GM21423 (cell line): ENCODE results near the gene PRDM2.
"Not testable (repeated sequence)": the region's sequence is repeated elsewhere in the genome, so short reads cannot be mapped to it uniquely, and the experiment has no call there.

Experiments
- ATAC-seq: cut with Tn5 transposase; IDR thresholded peaks from one replicate; pipeline ENCODE4 v1.9.1; 2021; ENCODE audit warnings: mild to moderate bottlenecking, moderate library complexity; ENCODE audit not compliant: unreplicated experiment

PRDM2 gene, protein sequence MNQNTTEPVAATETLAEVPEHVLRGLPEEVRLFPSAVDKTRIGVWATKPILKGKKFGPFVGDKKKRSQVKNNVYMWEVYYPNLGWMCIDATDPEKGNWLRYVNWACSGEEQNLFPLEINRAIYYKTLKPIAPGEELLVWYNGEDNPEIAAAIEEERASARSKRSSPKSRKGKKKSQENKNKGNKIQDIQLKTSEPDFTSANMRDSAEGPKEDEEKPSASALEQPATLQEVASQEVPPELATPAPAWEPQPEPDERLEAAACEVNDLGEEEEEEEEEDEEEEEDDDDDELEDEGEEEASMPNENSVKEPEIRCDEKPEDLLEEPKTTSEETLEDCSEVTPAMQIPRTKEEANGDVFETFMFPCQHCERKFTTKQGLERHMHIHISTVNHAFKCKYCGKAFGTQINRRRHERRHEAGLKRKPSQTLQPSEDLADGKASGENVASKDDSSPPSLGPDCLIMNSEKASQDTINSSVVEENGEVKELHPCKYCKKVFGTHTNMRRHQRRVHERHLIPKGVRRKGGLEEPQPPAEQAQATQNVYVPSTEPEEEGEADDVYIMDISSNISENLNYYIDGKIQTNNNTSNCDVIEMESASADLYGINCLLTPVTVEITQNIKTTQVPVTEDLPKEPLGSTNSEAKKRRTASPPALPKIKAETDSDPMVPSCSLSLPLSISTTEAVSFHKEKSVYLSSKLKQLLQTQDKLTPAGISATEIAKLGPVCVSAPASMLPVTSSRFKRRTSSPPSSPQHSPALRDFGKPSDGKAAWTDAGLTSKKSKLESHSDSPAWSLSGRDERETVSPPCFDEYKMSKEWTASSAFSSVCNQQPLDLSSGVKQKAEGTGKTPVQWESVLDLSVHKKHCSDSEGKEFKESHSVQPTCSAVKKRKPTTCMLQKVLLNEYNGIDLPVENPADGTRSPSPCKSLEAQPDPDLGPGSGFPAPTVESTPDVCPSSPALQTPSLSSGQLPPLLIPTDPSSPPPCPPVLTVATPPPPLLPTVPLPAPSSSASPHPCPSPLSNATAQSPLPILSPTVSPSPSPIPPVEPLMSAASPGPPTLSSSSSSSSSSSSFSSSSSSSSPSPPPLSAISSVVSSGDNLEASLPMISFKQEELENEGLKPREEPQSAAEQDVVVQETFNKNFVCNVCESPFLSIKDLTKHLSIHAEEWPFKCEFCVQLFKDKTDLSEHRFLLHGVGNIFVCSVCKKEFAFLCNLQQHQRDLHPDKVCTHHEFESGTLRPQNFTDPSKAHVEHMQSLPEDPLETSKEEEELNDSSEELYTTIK (N-terminal part only)

DNA sequence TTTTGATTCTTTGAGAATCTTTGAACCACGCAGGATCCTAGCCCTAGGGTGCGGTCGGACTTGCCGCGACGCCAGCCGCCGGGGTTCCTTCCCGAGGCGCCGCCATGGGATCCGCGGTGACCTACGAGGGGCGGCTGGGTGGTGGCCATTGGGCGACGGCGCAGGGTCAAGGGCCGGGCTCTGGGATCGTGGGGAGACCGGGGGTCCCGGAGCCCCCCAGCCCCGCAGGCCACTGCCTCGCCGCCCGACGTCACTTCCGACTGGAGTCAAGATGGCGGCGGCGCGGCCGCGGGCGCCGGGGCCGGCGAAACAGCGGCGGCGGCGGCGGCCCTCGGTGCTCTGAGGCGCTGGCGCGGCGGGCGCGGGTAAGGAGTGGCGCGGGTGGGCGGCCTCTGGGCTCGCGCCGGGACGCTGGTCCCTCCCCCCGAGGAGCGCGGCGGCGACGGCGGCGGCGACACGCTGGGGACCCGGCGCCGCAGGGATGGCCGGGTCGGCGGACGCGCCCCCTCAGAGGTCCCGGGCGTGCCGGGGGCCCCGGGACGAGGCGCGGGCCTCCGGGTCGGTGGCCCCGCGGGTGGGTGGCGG, at the start of gene PRDM2:
Gene PRDM2, plus strand, starts transcription at position 253 of the 585 bp plus-strand sequence. CDS start 15,418 bp downstream, outside the sequence.
- ATAC-seq, result peak; percentile 40

- no peak for ATAC-seq
Measured at GRCh38 chr1:13651279-13651678, 48.7 kb upstream of the PRDM2 start.

GRCh38 chr1:13652238-13652637, 47.8 kb upstream of the PRDM2 start:
- ATAC-seq, result no peak

DNA sequence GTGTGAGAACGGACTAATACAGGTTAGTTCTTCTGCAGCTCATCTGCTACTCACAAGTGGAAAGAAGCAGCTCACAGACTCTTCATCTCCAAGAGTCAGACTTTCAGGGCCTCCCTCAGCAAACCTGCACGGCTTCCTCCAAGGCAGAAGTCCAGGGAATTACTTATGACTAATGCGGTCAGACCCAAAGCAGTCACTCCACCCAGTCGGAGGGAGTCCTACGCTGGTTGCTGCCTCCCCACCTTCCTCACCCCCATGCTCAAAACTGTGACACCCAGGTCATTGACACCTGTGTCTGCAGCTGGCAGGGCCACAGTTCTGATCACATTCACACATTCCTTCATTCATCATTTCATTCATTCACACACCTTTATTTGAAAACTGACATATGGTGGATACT, 38.4 kb upstream of the PRDM2 start:
- ATAC-seq, result no peak

DNA sequence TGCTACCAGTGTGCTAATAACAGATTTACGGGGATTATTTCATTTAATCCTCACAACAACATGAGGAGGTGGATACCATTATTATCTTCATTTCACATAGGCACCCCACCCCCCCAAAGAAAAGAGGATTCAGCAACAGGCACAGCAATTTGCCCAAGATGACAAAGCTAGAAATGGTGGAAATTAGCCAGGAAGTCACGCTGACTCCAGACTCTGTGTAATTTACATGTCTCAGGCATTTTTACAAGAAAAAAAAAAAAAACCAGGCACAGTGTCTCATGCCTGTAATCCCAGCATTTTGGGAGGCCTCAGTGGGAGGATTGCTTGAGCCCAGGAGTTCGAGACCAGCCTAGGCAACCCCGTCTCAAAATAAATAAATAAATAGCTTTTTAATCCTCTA, 37.5 kb upstream of the PRDM2 start:
- ATAC-seq, result no peak

- ATAC-seq, result no peak
Measured at GRCh38 chr1:13663969-13664368, 36.0 kb upstream of the PRDM2 start.

GRCh38 chr1:13664451-13664850, 35.5 kb upstream of the PRDM2 start:
- no peak for ATAC-seq

DNA sequence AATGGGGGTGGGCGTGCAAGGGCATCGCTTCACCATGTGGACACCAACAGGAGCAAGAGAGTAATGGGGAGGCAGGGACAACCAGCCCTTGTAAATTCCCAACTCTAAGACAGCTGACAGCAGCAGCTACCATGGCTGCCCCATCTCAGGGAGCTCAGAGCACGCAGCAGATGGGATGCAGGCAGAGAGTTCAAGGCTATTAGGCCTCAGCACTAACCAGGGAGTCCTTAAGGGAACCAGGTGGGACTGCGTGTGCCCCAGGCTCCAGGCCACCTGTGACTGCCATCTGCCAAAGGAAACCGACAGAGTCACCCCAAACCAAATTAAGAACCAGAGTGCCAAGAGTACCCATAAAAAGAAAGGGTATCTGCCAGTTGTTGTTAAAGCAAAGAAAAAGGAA, 33.7 kb upstream of the PRDM2 start:
- no peak for ATAC-seq

- no peak for ATAC-seq
Measured at GRCh38 chr1:13667691-13668090, 32.3 kb upstream of the PRDM2 start.

- no peak for ATAC-seq
Measured at GRCh38 chr1:13674377-13674776, 25.6 kb upstream of the PRDM2 start.

- ATAC-seq, result no peak
Measured at GRCh38 chr1:13675151-13675651, 24.8 kb upstream of the PRDM2 start.

DNA sequence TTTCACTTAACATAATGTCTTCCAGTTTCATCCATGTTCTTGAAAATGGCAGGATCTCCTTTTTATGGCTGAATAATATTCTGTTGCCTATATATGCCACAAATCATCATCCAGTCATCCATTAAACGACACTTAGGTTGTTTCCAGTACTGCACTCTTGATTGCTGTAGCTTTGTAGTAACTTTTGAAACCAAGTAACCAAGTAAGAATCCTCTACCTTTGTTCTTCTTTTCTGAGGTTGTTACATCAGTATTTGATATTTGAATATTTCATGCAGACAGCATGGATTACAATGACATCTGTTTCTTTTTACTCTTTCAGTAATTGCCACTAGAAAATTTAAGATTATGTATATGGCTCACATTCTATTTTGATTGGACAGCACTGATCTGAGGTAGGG, 22.1 kb upstream of the PRDM2 start:
- no peak for ATAC-seq

GRCh38 chr1:13679651-13680050, 20.3 kb upstream of the PRDM2 start:
- ATAC-seq, result no peak

GRCh38 chr1:13680609-13681008, 19.4 kb upstream of the PRDM2 start:
- not testable (repeated sequence) for ATAC-seq

DNA sequence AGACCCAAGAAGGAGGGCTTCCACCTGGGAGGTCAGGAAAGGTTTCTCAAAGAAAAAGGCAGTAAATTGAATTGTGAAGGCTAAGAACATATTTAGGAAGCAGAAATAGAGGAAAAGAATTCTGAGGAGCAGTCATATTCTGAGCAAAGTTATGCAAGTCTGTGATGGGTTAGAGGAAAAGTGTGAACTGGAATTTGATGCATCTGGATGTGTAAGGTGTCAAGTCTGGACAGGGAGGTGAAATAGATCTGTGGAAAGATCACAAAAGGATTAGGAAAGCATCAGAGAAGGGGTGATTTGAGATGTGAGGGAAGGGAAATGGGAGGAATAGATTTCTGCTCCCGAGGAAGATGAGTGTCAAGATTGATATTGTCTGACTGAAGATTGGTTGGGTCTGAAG, 18.1 kb upstream of the PRDM2 start:
- no peak for ATAC-seq

GRCh38 chr1:13682444-13682843, 17.5 kb upstream of the PRDM2 start:
- ATAC-seq, result no peak

- no peak for ATAC-seq
Measured at GRCh38 chr1:13683206-13683605, 16.8 kb upstream of the PRDM2 start.

GRCh38 chr1:13687151-13687715, 12.8 kb upstream of the PRDM2 start:
- ATAC-seq, result no peak

- ATAC-seq, result not testable (repeated sequence)
Measured at GRCh38 chr1:13693094-13693493, 6.9 kb upstream of the PRDM2 start.
